HG03135 (cell line): ENCODE measurements around the gene OVOL2.

ENCODE experiments used
- ATAC-seq: cut with Tn5 transposase; IDR thresholded peaks from one replicate; pipeline ENCODE4 v1.9.1; 2021; ENCODE audit warnings: mild to moderate bottlenecking, moderate library complexity; ENCODE audit not compliant: unreplicated experiment

Gene OVOL2

DNA sequence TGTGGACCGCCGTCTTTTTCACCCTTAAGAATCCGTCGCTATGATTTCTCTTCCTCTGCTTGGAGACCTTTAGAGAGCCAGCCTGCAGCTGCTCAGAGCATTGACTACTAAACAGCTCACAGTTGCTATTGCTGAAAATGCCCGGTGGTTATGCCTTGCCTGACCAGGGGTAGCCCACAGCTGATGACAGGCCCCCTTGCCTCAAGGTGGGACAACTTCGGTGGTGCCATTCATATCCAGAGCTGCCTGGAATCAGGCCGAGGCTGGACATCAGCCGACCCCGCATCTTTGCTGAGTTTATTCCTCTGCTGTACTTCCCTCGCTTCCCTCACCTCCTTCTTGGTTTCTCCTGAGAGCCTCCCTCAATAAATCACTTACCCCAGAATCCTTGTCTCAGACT is 39.6 kb downstream of the OVOL2 start:
- ATAC-seq: no peak

GRCh38 chr20:18016772-18017171 is 40.9 kb downstream of the OVOL2 start:
- ATAC-seq: no peak

GRCh38 chr20:18014411-18014810 is 43.3 kb downstream of the OVOL2 start:
- ATAC-seq: no peak

GRCh38 chr20:18012901-18013300 is 44.8 kb downstream of the OVOL2 start:
- no peak for ATAC-seq

- no peak for ATAC-seq
These were observed 45.6 kb downstream of the OVOL2 start for GRCh38 chr20:18011951-18012645.

- ATAC-seq: no peak
These were observed 46.2 kb downstream of the OVOL2 start for GRCh38 chr20:18011482-18011881.

GRCh38 chr20:18009116-18009515 is 48.6 kb downstream of the OVOL2 start:
- no peak for ATAC-seq

GRCh38 chr20:18007534-18008292 is 50.0 kb downstream of the OVOL2 start:
- no peak for ATAC-seq

DNA sequence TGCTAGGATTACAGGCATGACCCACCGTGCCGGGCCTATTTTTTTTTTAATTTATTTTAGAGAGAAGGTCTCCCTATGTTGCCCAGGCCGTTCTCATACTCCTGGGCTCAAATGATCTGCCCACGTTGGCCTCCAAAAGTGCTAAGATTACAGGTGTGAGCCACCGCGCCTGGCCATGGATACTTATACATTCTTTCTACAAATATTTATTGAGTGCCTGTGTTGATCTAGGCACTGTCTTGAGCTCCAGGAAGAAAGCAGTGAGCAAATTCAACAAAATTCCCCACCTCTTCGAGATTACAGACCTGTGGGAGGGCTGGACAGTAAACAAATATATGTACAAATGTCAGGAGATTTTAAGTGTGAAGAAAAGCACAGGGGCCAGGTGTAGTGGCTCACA is 51.0 kb downstream of the OVOL2 start:
- no peak for ATAC-seq

DNA sequence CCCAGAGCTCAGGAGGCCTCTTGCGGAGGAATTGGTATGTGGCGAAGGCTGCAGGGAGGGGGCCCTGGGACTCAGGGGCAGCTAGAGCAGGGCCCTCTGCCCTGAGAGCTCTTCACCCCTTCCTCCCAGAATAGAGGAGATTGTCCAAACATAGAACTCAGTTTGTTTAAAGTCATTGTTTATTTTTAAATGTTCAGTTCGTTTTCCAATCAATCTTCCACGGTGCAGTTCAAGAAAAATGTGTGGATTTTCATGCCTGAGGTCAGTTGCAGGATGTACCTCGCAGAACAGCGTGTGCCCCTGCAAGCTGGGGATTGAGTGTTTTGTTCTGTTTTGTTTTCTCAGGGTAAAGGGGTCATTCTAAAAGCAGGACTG is 51.7 kb downstream of the OVOL2 start:
- ATAC-seq: no peak

DNA sequence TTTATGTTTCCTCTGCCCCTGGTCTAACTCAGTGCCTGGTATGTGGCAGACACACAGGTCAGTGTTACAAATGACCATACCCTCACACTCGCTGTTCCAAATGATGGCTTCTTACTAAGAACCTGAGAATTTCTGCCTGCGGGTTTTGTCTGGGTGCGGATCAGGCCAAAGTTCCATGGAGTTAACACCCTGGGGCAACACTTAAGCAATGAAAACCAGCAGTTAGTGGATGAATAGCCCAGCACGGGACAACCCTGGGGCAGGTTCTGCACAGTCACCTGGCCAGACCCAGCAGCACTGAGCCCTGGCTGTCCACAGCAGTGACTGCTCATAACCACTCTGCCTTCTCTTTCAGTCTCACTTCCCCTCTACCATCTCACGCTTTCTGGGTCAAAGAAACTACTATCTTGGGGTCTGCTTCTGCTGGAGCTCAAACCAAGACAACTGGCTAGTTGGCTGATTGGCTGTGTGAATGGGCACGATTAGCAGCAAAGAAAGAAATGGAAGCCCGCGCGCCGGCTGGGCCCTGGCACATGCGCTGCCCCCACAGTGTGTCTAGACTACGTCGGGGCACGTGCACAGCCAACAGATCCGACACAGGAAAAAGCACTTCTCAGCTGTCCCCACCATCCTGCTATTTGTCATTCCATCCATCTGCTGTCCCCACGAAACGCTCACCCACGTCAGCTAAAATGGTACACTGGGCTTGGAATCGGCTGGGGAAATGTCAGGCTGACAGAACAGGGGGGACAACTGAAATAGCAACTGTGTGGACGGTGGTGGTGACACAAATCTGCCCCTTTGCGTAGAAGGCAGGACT is 52.3 kb downstream of the OVOL2 start:
- peak; percentile 90 for ATAC-seq

- ATAC-seq: no peak
These were observed 53.2 kb downstream of the OVOL2 start for GRCh38 chr20:18004384-18005031.

GRCh38 chr20:18003897-18004296 is 53.8 kb downstream of the OVOL2 start:
- ATAC-seq: peak; percentile 45

- ATAC-seq: no peak
These were observed 56.4 kb downstream of the OVOL2 start for GRCh38 chr20:18001131-18001921.

- no peak for ATAC-seq
These were observed 58.1 kb downstream of the OVOL2 start for GRCh38 chr20:17999566-17999965.

DNA sequence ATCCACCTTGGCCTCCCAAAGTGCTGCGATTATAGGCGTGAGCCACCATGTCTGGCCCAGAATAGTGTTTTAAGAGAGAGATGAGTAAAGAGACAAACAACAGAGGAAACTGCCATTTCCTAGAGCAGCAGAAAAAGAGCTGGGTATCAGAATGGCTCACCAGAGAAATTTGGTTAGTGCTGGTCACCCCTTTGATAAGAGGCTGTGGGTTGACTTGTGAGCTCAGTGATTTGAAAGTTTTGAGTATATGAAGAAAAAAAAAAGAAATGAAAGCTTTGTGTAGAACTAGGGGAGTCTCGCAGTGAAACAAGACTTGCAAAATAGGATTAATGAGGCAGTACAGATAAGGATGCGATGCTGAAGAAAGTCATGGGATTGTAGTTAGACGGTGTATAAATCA is 59.3 kb downstream of the OVOL2 start:
- ATAC-seq: no peak

GRCh38 chr20:17995967-17996819 is 61.5 kb downstream of the OVOL2 start:
- no peak for ATAC-seq

- ATAC-seq: no peak
These were observed 64.2 kb downstream of the OVOL2 start for GRCh38 chr20:17993546-17993945.

GRCh38 chr20:17992847-17993513 is 64.7 kb downstream of the OVOL2 start:
- no peak for ATAC-seq
